Activated CD8-positive, alpha-beta memory T cell treated with anti-CD3 and anti-CD28 coated beads for 24 hours (primary cell): ENCODE results near the gene DYNLT4.
A peak's percentile ranks its signal among the peaks of the same experiment; 100 is the strongest.
"Not testable (repeated sequence)": the region's sequence is repeated elsewhere in the genome, so short reads cannot be mapped to it uniquely, and the experiment has no call there.

ENCODE experiments used
- DNase-seq: peaks from one replicate; pipeline ENCODE4 v3.0.0-alpha.2; 2020

The DYNLT4 gene

GRCh38 chr1:44786841-44787426 lies 20.2 kb downstream of the DYNLT4 start:
- DNase-seq, result peak; percentile 64

DNA sequence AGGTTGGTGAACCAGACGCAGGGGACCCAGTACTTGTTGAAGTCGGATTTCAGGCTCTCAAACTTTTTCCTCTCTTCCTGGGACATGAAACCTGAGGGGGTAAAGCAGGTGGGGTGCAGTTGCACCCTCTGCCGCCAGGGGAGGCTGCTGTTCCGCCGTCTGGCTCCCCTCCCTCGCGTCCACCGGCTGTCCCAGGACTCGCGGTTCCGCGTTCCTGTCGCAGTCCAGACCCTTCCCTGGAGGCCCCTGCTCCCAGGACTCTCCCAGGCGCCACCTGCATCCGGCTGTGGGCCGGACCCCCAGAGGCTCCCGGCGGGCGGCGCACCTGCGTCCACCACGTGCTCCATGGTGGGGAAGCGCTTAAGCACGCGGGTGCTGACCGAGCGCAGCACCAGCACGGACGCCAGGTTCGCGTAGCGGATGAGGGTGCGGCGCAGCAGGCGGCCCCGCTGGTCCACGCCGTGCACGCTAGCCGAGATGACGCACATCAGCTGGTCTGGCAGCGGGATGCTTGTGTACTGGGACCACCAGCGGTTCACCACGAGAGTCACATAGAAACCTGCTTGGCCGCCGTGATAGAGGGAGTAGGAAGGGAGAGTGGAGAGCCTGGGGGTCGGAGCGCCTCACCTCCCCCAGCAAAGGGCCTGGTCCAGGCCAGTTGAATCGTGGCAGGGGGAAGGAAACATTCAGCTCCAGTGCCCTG lies 20.9 kb downstream of the DYNLT4 start:
- DNase-seq, result peak; percentile 94

DNA sequence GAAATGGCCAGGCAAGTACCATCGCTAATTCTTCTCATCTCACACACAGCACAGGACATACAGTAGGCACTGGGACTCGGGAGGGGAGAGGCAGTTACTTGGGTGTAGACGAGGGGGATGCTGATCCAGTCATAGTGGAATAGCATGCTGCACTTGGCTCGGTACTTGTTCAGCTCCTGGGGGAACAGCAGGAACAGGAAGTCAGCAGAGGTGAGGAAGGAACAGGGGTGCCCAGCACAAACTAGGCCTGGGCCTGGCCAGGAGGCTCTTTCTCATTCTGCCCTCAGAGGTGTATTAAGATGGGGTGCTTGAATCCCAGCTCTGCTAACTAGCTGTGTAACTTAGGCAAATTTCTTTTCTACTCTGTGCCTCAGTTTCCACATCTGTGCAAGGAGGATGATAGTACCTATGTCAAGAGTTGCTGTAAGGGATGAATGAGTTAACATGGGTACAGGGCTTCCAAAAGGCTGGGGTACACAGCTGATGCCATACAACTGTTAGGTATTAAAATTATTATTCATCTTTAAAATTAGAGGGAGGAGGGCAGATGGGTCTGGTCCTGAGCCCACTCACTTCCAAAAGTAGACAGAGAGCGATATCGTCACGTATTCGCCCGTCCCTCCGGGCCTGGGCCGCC lies 21.5 kb downstream of the DYNLT4 start:
- DNase-seq, result no peak

DNA sequence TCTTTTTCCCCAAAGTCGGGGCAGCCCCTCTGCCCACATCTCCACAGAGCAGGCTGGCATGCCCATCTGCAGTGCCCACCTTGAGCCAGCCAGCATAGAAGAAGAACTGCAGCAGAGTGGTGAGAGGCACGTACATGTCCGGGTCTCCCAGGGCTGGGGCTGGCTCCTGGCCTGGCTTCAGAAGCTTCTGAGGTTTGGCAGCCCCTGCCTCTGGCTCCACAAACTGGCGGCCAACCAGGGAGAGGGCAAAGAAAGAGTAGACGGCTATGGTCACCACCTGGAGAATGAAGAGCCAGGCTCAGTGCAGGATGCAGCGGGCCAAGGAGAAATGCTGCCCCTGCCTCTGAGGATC lies 22.1 kb downstream of the DYNLT4 start:
- DNase-seq, result no peak

GRCh38 chr1:44784094-44785028 lies 22.8 kb downstream of the DYNLT4 start:
- DNase-seq, result peak; percentile 79

DNA sequence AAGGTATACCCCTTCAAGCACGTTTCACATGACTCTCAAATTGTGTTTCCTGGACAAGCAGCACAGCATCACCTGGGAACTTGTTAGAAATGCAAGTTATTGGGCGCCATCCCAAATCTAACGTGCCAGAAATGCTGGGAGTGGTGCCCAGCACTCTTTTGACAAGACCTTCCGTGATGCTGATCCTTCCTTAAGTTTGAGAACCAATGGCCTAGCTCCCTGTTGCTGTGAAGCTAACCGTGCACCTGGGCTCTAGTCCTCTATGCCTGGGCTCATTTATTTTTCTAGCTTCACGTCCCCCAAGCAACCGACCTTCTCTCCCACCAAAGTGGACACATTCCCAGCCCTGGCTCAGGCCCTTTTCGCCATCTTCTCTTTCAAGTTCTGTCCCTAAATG lies 23.5 kb downstream of the DYNLT4 start:
- DNase-seq, result no peak

GRCh38 chr1:44780583-44781121 lies 26.5 kb downstream of the DYNLT4 start:
- DNase-seq, result no peak

DNA sequence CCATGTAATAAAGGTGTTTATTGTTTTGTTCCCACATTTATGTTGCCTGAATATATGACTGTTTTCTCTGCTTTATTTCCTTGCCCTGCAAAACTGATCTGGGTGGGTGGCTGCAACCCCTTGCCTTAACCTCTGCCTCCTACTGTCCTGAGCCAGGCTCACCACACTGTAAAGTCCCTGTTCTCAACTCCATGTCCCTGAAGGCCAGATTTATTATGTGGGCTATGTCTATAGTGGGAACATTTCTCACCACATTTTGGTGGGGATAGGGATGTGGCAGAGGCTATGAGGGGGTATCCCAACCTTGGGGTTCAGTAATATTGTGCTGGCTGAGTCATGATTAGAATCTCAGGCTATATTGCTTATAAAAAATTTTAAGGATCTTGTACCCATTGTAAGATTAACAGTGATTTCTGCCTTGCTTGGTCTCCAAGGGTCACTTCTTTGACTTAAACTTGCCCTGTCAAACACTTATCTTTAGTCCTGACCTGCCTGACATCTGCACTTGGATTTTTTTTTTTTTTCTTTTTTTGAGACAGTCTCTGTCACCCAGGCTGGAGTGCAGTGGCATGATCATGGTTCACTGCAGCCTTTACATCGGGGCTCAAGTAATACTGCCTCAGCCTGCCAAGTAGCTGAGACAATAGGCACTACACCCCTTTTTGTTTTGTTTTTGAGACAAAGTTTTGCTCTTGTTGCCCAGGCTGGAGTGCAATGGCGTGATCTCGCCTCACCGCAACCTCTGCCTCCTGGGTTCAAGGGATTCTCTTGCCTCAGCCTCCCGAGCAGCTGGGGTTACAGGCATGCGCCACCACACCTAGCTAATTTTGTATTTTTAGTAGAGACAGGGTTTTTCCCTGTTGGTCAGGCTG lies 28.2 kb downstream of the DYNLT4 start:
- DNase-seq, result no peak

DNA sequence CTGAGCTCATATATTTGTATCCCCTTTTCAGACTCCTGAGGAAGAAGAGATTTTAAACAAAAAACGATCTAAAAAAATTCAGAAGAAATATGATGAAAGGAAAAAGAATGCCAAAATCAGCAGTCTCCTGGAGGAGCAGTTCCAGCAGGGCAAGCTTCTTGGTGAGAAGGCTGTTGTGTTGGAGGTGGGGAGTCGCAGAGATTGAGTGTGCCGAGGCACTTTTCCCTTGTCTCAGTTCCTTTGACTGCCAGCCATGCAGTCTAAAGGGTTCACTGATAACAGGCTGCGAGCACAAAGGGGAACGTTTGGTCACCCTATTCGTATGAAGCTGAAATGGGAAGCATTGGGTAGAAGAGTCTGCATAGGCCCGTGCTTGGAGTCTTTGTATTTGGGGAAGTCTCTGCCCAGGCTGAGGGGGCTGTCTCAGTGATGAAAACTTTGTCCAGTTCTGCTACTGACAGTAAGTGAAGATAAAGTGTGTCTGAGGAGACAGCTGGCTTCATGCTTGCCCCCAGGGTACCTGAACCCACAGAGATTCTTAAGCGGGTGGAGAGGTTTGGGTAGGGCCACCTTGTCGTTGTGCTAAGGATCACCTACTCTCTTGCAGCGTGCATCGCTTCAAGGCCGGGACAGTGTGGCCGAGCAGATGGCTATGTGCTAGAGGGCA lies 29.0 kb downstream of the DYNLT4 start:
- DNase-seq, result no peak

GRCh38 chr1:44777547-44777946 lies 29.6 kb downstream of the DYNLT4 start:
- DNase-seq, result no peak

- DNase-seq, result no peak
These were observed 30.5 kb downstream of the DYNLT4 start for GRCh38 chr1:44776730-44777068.

- peak; percentile 79 for DNase-seq
These were observed 31.0 kb downstream of the DYNLT4 start for GRCh38 chr1:44775930-44776729.

GRCh38 chr1:44775078-44775929 lies 31.8 kb downstream of the DYNLT4 start, which contains the start of gene RPS8:
TSS of gene RPS8 (plus strand) at chr1:44775540. CDS start at chr1:44775597, 57 bp downstream.
- DNase-seq, result peak; percentile 96

DNA sequence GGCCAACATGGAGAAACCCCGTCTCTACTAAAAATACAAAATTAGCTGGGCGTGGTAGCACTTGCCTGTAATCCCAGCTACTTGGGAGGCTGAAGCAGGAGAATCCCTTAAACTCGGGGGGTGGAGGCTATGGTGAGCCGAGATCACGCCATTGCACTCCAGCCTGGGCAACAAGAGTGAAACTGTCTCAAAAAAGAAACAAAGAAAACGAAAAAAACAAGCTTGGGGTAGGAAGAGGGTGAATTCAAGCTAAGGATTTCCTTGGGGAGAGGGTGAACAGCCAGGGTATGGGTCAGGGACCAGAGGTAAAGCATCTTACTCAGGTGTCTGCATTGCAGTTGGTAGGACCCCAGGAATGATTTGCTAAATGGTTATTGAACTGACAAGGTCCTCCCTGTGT lies 40.7 kb downstream of the DYNLT4 start:
- not testable (repeated sequence) for DNase-seq

DNA sequence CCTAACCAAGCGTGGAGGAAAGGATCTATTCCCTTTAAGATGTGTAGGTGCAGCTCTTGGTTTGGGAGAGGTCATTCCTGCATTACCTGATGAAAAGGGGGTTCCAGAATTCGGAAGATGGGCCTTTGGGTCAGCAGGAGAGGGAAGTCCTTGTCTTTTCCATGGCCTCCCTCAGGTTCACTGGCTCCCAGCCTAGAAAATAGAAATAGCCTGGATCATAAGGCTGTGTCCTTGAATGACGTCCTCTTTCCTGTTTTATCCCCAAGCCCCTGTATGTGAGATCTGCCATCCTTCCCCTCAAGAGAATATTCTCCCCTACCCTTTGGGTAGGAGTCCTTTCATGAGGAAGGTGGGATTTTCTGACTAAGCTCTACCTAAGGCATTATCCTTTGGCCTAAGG lies 46.3 kb downstream of the DYNLT4 start:
- no peak for DNase-seq

GRCh38 chr1:44759077-44759476 lies 48.1 kb downstream of the DYNLT4 start:
- DNase-seq, result no peak

DNA sequence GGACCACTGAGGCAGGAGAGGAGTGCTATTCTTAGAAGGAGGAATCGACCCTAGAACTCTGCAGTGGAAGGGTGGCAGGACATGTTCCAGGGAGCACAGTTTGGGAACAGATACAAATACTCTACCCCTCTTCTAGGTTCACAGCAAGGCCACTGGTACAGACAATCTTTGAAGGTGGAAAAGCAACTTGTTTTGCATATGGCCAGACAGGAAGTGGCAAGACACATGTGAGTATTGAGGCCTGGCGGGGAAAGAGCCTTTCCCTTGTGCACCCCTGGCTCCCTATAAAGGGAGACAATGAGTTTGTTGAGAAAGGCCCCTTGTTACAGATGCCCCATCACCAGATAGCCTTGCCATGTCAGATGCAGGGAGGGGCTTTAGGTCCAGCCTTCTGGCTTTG lies 49.7 kb downstream of the DYNLT4 start:
- no peak for DNase-seq
